Dermis blood vessel endothelial cell (primary cell): Measurements from ENCODE around the gene ADIPOQ. TPM values are rescaled to one million over a fixed set of nuclear protein-coding genes. Genes with fewer than 3 reads are reported as not detected.

ENCODE experiments used
- total RNA-seq: library from RNA; depleted of rRNA; stranded (reverse); fragments of >200 nt; gene quantifications from 2 replicates; pipeline ENCODE4 v1.2.3, GENCODE V29; 2014

Gene ADIPOQ
- total RNA-seq, 1 donor from 2014 or later = not detected

Other genes with a start within 250 kb of the ADIPOQ start
- gene AHSG, start 229.7 kb upstream of the ADIPOQ start, total RNA-seq = 0.05 TPM in 1 of 2 replicates, not detected in the other
- not detected in 2 replicates for gene FETUB, start 202.3 kb upstream of the ADIPOQ start, total RNA-seq
- not detected in 2 replicates for gene HRG, start 176.7 kb upstream of the ADIPOQ start, total RNA-seq
- not detected in 2 replicates for gene KNG1, start 125.4 kb upstream of the ADIPOQ start, total RNA-seq
- 564 and 1,344 TPM in 2 replicates for gene EIF4A2, start 59.1 kb upstream of the ADIPOQ start, total RNA-seq
- 27.9 and 32.0 TPM in 2 replicates for gene RFC4, start 36.2 kb upstream of the ADIPOQ start, total RNA-seq
- gene ST6GAL1, start 87.8 kb downstream of the ADIPOQ start, total RNA-seq = 104 and 126 TPM in 2 replicates